NCI-H526 treated with DMSO at 0.1 percent for 48 hours (cell line): ENCODE data around the gene TMBIM6.

Experiments
- DNase-seq: peaks from one replicate; lab custom pipeline; 2025; lab: John Stamatoyannopoulos, UW

Gene TMBIM6

DNA sequence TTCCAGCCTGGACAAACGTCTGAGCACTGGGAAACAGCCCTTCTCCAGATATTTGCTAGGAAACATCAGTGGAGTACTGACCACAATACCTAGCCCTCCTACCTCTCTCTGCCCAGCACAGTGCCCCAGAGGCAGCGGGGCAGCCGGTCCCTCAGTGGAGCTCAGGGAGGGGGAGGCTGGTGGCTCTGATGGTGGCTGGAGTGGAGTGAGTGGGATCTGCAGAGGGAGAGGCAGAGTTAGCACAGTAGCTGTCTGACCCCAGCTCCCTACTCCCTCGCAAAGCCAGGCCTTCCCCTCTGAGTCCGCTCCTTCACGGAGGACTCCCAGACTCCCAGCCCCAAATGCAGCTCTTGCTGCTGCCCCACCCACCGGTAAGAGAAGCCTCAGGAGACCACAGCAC lies 56.9 kb downstream of the TMBIM6 start:
- DNase-seq = no peak

GRCh38 chr12:49798934-49799333 lies 57.6 kb downstream of the TMBIM6 start:
- no peak for DNase-seq

DNA sequence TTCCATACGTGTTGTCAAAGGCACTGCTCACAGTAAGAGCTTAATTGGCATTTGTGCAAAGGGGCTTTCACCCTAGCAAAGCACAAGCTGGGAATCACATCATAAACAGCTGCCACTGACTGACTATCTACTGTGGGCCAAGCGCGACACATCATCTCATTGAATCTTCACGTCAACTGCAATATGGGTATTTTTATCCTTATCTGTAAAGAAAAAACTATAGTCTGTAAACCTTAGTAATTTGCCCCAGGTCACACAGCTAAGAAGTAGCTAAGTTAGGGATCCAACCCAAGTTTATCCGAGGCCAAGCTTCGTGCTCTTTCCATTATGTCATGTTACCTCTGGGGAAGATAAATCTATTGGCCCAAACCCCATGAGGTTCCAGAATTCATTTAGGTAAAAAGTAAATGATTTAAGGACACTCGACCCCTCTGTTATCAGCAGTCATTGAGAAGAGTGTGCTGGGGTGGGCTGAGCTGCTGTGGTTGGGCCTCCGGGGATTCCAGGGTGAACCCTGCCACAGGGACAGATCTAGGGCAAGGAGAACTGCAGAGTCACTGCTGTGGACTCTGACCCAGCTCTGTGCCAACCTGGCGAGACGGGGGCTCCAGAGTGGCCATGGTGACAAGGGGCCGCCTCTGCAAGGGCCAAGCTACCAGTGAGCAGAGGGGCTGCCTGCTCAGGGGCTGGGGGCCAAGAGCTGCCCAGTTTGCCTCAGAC lies 59.2 kb downstream of the TMBIM6 start:
- DNase-seq = no peak

GRCh38 chr12:49801141-49802063 lies 60.0 kb downstream of the TMBIM6 start:
- no peak for DNase-seq

GRCh38 chr12:49803693-49804450 lies 62.5 kb downstream of the TMBIM6 start:
- DNase-seq = no peak

GRCh38 chr12:49804821-49805220 lies 63.5 kb downstream of the TMBIM6 start:
- no peak for DNase-seq

DNA sequence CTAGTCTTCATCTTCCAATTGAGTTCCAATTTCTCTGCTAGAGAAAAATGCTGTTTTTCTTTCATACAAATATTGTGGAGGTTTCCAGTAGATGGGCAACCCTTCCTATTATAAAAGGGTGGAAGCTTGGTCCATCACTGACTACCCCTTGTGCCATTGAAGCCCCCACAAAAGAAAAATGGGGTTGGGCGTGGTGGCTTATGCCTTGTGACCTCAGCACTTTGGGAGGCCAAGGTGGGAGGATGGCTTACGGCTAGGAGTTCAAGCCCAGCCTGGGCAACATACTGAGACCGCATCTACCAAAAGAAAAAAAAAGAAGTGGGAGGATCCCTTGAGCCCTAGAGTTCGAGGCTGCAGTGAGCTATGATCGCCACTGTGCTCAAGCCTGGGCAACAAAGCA lies 64.1 kb downstream of the TMBIM6 start:
- no peak for DNase-seq

DNA sequence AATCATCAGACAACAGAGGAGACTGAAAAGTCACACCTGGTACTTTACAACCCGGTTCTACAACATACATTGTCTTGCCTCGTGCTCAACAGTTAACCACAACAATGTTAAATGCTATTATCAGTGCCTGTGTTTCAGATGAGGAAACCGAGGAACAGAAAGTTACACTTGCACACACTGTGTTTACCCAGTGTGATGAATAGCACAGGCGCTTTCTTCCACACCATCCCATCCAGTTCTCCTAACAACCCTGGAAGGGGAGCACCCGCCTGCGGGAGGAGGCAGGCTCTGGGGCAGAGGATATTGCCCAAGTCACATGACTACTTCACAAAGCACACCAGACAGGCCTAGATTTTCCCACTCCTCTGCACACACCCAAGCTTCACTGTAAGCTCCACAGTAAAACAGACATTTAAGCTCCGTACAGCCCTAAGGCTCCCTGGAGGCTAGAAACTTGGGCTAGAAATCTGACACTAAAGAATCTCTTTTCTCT lies 65.0 kb downstream of the TMBIM6 start:
- no peak for DNase-seq

DNA sequence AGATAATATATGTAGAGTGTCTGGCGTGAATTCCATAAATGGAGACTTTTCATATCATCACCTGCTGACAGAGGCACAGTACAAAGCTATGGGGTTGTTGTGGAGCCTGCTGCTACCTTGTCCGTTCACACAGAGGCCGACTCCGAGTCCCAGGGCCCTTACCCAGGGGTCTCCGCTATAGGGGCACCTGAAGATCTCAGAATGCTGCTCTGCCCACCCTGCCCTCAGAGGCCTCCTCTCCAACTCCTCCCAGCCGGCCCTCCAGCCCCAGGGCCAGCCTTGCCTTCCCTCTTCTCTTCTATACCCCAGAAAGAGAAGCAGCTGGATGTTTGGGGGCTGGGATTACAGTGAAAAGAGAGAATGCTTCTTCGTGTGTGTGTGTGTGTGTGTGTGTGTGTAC lies 65.5 kb downstream of the TMBIM6 start:
- DNase-seq = no peak

- DNase-seq = no peak
Observed at GRCh38 chr12:49807991-49808580, 66.7 kb downstream of the TMBIM6 start.

GRCh38 chr12:49808686-49809380 lies 67.5 kb downstream of the TMBIM6 start:
- DNase-seq = no peak

- DNase-seq = no peak
Observed at GRCh38 chr12:49809381-49809905, 68.1 kb downstream of the TMBIM6 start.

GRCh38 chr12:49809906-49810389 lies 68.6 kb downstream of the TMBIM6 start:
- no peak for DNase-seq

GRCh38 chr12:49811136-49811535 lies 69.8 kb downstream of the TMBIM6 start:
- DNase-seq = no peak

- DNase-seq = no peak
Observed at GRCh38 chr12:49811961-49812401, 70.6 kb downstream of the TMBIM6 start.

GRCh38 chr12:49813131-49813530 lies 71.8 kb downstream of the TMBIM6 start:
- DNase-seq = no peak
